ENCODE measurements around the gene CCDC6. TPM values are rescaled to one million over a fixed set of nuclear protein-coding genes. Genes with fewer than 3 reads are reported as not detected.

Gene CCDC6
- total RNA-seq, 1 experiment from 2014 or later = 91.9 TPM

- intact Hi-C loops (cut with micrococcal nuclease; ENCODE audit: unreplicated experiment) = no loop called here
- Histone ChIP-seq H2AFZ (no peak overlapping the region), H3K27me3 (ENCODE audit: insufficient read depth, low read depth) (no peaks in the 10 kb centered on the region), H3K9me3 (ENCODE audit: insufficient read depth, low read depth) (no peaks in the 10 kb centered on the region), H3K4me1 (replicated peaks; ENCODE audit: insufficient read depth) (no peaks in the 10 kb centered on the region), H4K20me1 (ENCODE audit: insufficient read depth) (peaks cover 24% of the 10 kb centered on the region; the same call in 1 of the 2 replicates), H3K4me2 (no peak overlapping the region), H3K36me3 (ENCODE audit: low read depth) (peaks cover 17% of the 10 kb centered on the region; the same call in 1 of the 2 replicates), H3K79me2 (ENCODE audit: low read depth) (peaks cover 35% of the 10 kb centered on the region; the same call in 1 of the 2 replicates), H3F3A (ENCODE audit: insufficient read depth, low read depth) (no peaks in the 10 kb centered on the region; the same call in none of the 2 replicates), H3K27ac (no peak overlapping the region), H3K9me2 (ENCODE audit: insufficient read depth) (no peaks in the 10 kb centered on the region), H3K4me3 (no peak overlapping the region)
- BruUV-seq (replicated peaks) = no TSS peak
- no peak for DNase-seq
- POLR2A ChIA-PET (ENCODE audit: unreplicated experiment) = no interaction called here
- CTCF ChIA-PET = interaction anchor here (0.8 kb wide), 1 partner anchor 201 kb away, joined by 16 read pairs; no protein-coding TSS in a partner anchor
- TF ChIP-seq EZH2 (IDR thresholded peaks at IDR 0.05; ENCODE audit: low read depth) = no peak
- TF ChIP-seq, protein P1, sequence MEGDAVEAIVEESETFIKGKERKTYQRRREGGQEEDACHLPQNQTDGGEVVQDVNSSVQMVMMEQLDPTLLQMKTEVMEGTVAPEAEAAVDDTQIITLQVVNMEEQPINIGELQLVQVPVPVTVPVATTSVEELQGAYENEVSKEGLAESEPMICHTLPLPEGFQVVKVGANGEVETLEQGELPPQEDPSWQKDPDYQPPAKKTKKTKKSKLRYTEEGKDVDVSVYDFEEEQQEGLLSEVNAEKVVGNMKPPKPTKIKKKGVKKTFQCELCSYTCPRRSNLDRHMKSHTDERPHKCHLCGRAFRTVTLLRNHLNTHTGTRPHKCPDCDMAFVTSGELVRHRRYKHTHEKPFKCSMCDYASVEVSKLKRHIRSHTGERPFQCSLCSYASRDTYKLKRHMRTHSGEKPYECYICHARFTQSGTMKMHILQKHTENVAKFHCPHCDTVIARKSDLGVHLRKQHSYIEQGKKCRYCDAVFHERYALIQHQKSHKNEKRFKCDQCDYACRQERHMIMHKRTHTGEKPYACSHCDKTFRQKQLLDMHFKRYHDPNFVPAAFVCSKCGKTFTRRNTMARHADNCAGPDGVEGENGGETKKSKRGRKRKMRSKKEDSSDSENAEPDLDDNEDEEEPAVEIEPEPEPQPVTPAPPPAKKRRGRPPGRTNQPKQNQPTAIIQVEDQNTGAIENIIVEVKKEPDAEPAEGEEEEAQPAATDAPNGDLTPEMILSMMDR (conservative IDR thresholded peaks at IDR 0.05) = no peak
Observed at GRCh38 chr10:59833810-59834209, 72.5 kb downstream of the CCDC6 start.

- BruUV-seq (replicated peaks) = no TSS peak
- H3K79me2 ChIP-seq (ENCODE audit: low read depth) = peaks cover 31% of the 10 kb centered on the region; the same call in 1 of the 2 replicates
- no peak for DNase-seq
- intact Hi-C loops (cut with micrococcal nuclease; ENCODE audit: unreplicated experiment) = no loop called here
- no peaks in the 10 kb centered on the region for H3K27me3 ChIP-seq (ENCODE audit: insufficient read depth, low read depth)
- peaks cover 17% of the 10 kb centered on the region; the same call in 1 of the 2 replicates for H3K36me3 ChIP-seq (ENCODE audit: low read depth)
- H3K9me3 ChIP-seq (ENCODE audit: insufficient read depth, low read depth) = no peaks in the 10 kb centered on the region
- CTCF ChIA-PET = interaction anchor here (0.7 kb wide), 1 partner anchor 74 kb away, joined by 5 read pairs; no protein-coding TSS in a partner anchor
- H3K4me1 ChIP-seq (replicated peaks; ENCODE audit: insufficient read depth) = no peaks in the 10 kb centered on the region
- H3K27ac ChIP-seq = no peak overlapping the region
- POLR2A ChIA-PET (ENCODE audit: unreplicated experiment) = interaction anchor here (0.5 kb wide), 1 partner anchor 162 kb away, joined by 4 read pairs; no protein-coding TSS in a partner anchor
- H3K4me3 ChIP-seq = no peak overlapping the region
- H4K20me1 ChIP-seq (ENCODE audit: insufficient read depth) = peaks cover 24% of the 10 kb centered on the region; the same call in 1 of the 2 replicates
- no peak overlapping the region for H2AFZ ChIP-seq
- H3K9me2 ChIP-seq (ENCODE audit: insufficient read depth) = no peaks in the 10 kb centered on the region
- TF ChIP-seq, protein P1 (conservative IDR thresholded peaks at IDR 0.05) = no peak
- H3F3A ChIP-seq (ENCODE audit: insufficient read depth, low read depth) = no peaks in the 10 kb centered on the region; the same call in none of the 2 replicates
- no peak overlapping the region for H3K4me2 ChIP-seq
Observed at GRCh38 chr10:59832506-59832905, 73.8 kb downstream of the CCDC6 start.

GRCh38 chr10:59831658-59832503 lies 74.5 kb downstream of the CCDC6 start:
- Histone ChIP-seq H2AFZ (no peak overlapping the region), H3K4me2 (no peak overlapping the region), H3K4me3 (no peak overlapping the region), H4K20me1 (ENCODE audit: insufficient read depth) (peaks cover 24% of the 10 kb centered on the region; the same call in 1 of the 2 replicates), H3K27ac (no peak overlapping the region), H3K4me1 (replicated peaks; ENCODE audit: insufficient read depth) (no peaks in the 10 kb centered on the region), H3F3A (ENCODE audit: insufficient read depth, low read depth) (no peaks in the 10 kb centered on the region; the same call in none of the 2 replicates), H3K9me2 (ENCODE audit: insufficient read depth) (no peaks in the 10 kb centered on the region), H3K36me3 (ENCODE audit: low read depth) (peaks cover 17% of the 10 kb centered on the region; the same call in 1 of the 2 replicates), H3K79me2 (ENCODE audit: low read depth) (peaks cover 27% of the 10 kb centered on the region; the same call in 1 of the 2 replicates), H3K9me3 (ENCODE audit: insufficient read depth, low read depth) (no peaks in the 10 kb centered on the region), H3K27me3 (ENCODE audit: insufficient read depth, low read depth) (no peaks in the 10 kb centered on the region)
- BruUV-seq (replicated peaks) = no TSS peak
- TF ChIP-seq EZH2 (IDR thresholded peaks at IDR 0.05; ENCODE audit: low read depth) = no peak
- TF ChIP-seq, protein P1 (conservative IDR thresholded peaks at IDR 0.05) = no peak
- ChIA-PET POLR2A (ENCODE audit: unreplicated experiment) (interaction anchor here (0.5 kb wide), 1 partner anchor 163 kb away, joined by 4 read pairs; no protein-coding TSS in a partner anchor), CTCF (interaction anchor here (0.7 kb wide), 1 partner anchor 75 kb away, joined by 5 read pairs; no protein-coding TSS in a partner anchor)
- intact Hi-C loops (cut with micrococcal nuclease; ENCODE audit: unreplicated experiment) = loop anchor here (2.0 kb wide), 1 partner anchor 75 kb away; the partner anchor contains the start of gene CCDC6
- no peak for DNase-seq
